Measurements from ENCODE around the gene NFE2L1.
A peak's percentile ranks its signal among the peaks of the same experiment; 100 is the strongest.

NFE2L1 gene

DNA sequence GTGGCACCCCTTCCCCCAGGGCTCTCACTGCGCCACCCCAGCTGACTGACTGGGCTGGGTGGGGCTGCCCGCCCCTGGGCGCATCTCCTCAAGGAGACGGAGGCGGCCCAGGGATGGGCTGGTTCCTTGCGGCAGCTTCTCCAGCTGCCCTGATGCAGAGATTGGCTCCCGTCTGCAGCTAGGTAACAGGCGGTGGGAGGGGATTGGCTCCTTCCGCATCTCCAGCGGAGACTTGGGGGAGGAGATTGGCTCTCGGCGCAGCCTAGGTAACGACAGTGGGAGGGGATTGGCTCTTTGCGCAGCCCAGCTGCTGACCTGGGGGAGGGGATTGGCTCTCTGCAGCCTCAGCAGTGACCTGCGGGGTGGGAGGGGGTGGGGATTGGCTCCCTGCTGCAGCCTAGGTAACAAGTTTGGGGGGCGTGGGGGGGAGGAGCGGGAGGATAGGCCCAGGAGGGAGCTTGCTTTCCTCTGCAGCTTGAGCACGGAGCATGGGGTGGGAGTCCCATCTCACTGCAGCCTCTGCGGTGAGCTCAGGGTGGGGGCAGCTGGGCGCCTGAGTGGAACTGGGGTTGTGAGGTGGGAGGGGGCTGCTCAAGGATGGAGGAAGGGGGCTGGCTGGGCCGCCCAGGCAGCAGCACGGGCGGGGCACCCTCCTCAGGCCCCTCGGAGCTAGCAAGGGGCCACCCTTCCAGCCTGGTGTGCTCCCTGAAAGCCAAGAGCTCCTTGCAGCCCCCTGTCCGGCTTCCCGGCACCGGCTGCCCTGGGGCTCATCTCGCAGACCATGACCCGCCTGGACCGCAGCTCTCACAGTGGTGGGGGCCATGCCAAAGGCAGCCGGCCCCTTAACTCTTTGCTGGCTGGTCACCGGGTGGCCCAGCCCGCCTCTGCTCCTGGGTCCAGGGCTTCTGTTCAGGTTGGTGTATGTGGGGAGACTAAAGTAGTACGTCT lies 6.4 kb downstream of the NFE2L1 start:
- no peak overlapping the region for H3K4me3 ChIP-seq (IDR thresholded peaks at IDR 0.05; ENCODE audit: insufficient read depth, low read depth, low read length)
- no peaks in the 10 kb centered on the region for H3K27me3 ChIP-seq (ENCODE audit: insufficient read depth, low read depth)
- H4K20me1 ChIP-seq (ENCODE audit: insufficient read depth), result no peaks in the 10 kb centered on the region
- TF ChIP-seq CTCF (conservative IDR thresholded peaks at IDR 0.05; ENCODE audit: low read depth, low read length), result no peak
- H3K9ac ChIP-seq, result no peak overlapping the region
- H3K27ac ChIP-seq, result peak overlapping the region; percentile 94
- H3K4me1 ChIP-seq (ENCODE audit: low read depth, poor library complexity, severe bottlenecking), result peaks cover 94% of the 10 kb centered on the region
- peaks cover 90% of the 10 kb centered on the region for H3K79me2 ChIP-seq (ENCODE audit: insufficient read depth, low read depth)
- peaks cover 11% of the 10 kb centered on the region; the same call in 1 of the 2 replicates for H3K36me3 ChIP-seq (ENCODE audit: insufficient read depth)
- H3K4me2 ChIP-seq, result peak overlapping the region; percentile 89
- no peak overlapping the region for H2AFZ ChIP-seq (ENCODE audit: low read depth)

- Histone ChIP-seq H3K4me3 (IDR thresholded peaks at IDR 0.05; ENCODE audit: insufficient read depth, low read depth, low read length) (no peak overlapping the region), H3K4me2 (peak overlapping the region; percentile 89), H3K79me2 (ENCODE audit: insufficient read depth, low read depth) (peaks cover 78% of the 10 kb centered on the region), H3K9ac (peak overlapping the region; percentile 58; the same call in 1 of the 2 replicates), H3K27ac (peak overlapping the region; percentile 76), H2AFZ (ENCODE audit: low read depth) (no peak overlapping the region), H3K27me3 (ENCODE audit: insufficient read depth, low read depth) (no peaks in the 10 kb centered on the region), H3K4me1 (ENCODE audit: low read depth, poor library complexity, severe bottlenecking) (peaks cover 83% of the 10 kb centered on the region), H4K20me1 (ENCODE audit: insufficient read depth) (no peaks in the 10 kb centered on the region), H3K36me3 (ENCODE audit: insufficient read depth) (peaks cover 11% of the 10 kb centered on the region; the same call in 1 of the 2 replicates)
- TF ChIP-seq CTCF (conservative IDR thresholded peaks at IDR 0.05; ENCODE audit: low read depth, low read length), result no peak
Measured at GRCh38 chr17:48055531-48056245, 7.5 kb downstream of the NFE2L1 start.

GRCh38 chr17:48056246-48056745 lies 8.1 kb downstream of the NFE2L1 start:
- Histone ChIP-seq H3K4me3 (IDR thresholded peaks at IDR 0.05; ENCODE audit: insufficient read depth, low read depth, low read length) (no peak overlapping the region), H3K4me1 (ENCODE audit: low read depth, poor library complexity, severe bottlenecking) (peaks cover 77% of the 10 kb centered on the region), H2AFZ (ENCODE audit: low read depth) (no peak overlapping the region), H3K9ac (peak overlapping the region; percentile 58; the same call in 1 of the 2 replicates), H3K36me3 (ENCODE audit: insufficient read depth) (peaks cover 11% of the 10 kb centered on the region; the same call in 1 of the 2 replicates), H3K27me3 (ENCODE audit: insufficient read depth, low read depth) (no peaks in the 10 kb centered on the region), H3K4me2 (peak overlapping the region; percentile 89), H3K27ac (peak overlapping the region; percentile 76), H4K20me1 (ENCODE audit: insufficient read depth) (no peaks in the 10 kb centered on the region), H3K79me2 (ENCODE audit: insufficient read depth, low read depth) (peaks cover 72% of the 10 kb centered on the region)
- TF ChIP-seq CTCF (conservative IDR thresholded peaks at IDR 0.05; ENCODE audit: low read depth, low read length), result no peak

DNA sequence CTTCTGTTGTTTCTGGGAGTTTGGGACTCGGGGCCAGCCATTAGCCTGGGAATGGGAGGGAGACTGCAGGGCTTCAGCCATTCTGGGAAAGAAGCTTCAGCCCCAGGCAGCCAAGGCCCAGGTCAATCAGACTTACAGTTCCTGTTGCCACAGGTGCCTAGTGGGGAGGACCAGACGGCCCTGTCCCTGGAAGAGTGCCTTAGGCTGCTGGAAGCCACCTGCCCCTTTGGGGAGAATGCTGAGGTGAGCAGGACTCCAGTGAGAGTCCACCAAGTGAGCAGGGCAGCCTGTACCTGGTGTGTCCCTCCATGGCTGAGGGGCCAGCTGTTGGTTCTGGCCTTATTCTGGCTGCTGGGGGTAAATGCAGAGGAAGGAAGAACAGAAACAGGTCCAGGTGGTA lies 8.7 kb downstream of the NFE2L1 start:
- H3K79me2 ChIP-seq (ENCODE audit: insufficient read depth, low read depth), result peaks cover 66% of the 10 kb centered on the region
- H3K27me3 ChIP-seq (ENCODE audit: insufficient read depth, low read depth), result no peaks in the 10 kb centered on the region
- no peak overlapping the region for H3K9ac ChIP-seq
- peaks cover 71% of the 10 kb centered on the region for H3K4me1 ChIP-seq (ENCODE audit: low read depth, poor library complexity, severe bottlenecking)
- no peak overlapping the region for H3K4me3 ChIP-seq (IDR thresholded peaks at IDR 0.05; ENCODE audit: insufficient read depth, low read depth, low read length)
- H3K27ac ChIP-seq, result peak overlapping the region; percentile 76
- 0 out of 2 replicates have a peak overlapping the region, but pooled peaks have one; percentile 89 for H3K4me2 ChIP-seq
- H3K36me3 ChIP-seq (ENCODE audit: insufficient read depth), result peaks cover 11% of the 10 kb centered on the region; the same call in 1 of the 2 replicates
- no peaks in the 10 kb centered on the region for H4K20me1 ChIP-seq (ENCODE audit: insufficient read depth)
- H2AFZ ChIP-seq (ENCODE audit: low read depth), result no peak overlapping the region
- no peak for TF ChIP-seq CTCF (conservative IDR thresholded peaks at IDR 0.05; ENCODE audit: low read depth, low read length)
